ENCODE data around the gene MNT.

Gene MNT

GRCh38 chr17:2351269-2351668, 49.6 kb downstream of the MNT start:
- H3K4me1 ChIP-seq (ENCODE audit: control insufficient read depth, insufficient read depth, low read length) = peaks cover 21% of the 10 kb centered on the region
- H3K9me3 ChIP-seq (ENCODE audit: control insufficient read depth, insufficient read depth, low read length) = no peaks in the 10 kb centered on the region
- no peaks in the 10 kb centered on the region for H3K27me3 ChIP-seq (ENCODE audit: control insufficient read depth, insufficient read depth, low read length)
- H3K4me3 ChIP-seq (ENCODE audit: low read depth, low read length) = no peak overlapping the region
- no peak overlapping the region for H3K9ac ChIP-seq (ENCODE audit: low read depth, low read length)
- H3K27ac ChIP-seq (ENCODE audit: low read depth, low read length) = no peak overlapping the region
- H3K36me3 ChIP-seq (ENCODE audit: control insufficient read depth, insufficient read depth, low read length) = no peaks in the 10 kb centered on the region

- Histone ChIP-seq H3K36me3 (ENCODE audit: control insufficient read depth, insufficient read depth, low read length) (peaks cover 19% of the 10 kb centered on the region), H3K27me3 (ENCODE audit: control insufficient read depth, insufficient read depth, low read length) (no peaks in the 10 kb centered on the region), H3K4me3 (ENCODE audit: low read depth, low read length) (peak overlapping the region; percentile 28; the same call in 1 of the 2 replicates), H3K9ac (ENCODE audit: low read depth, low read length) (peak overlapping the region; percentile 38), H3K4me1 (ENCODE audit: control insufficient read depth, insufficient read depth, low read length) (peaks cover 21% of the 10 kb centered on the region), H3K9me3 (ENCODE audit: control insufficient read depth, insufficient read depth, low read length) (no peaks in the 10 kb centered on the region), H3K27ac (ENCODE audit: low read depth, low read length) (peak overlapping the region; percentile 88)
These were observed 52.8 kb downstream of the MNT start for GRCh38 chr17:2347805-2348685.

GRCh38 chr17:2346475-2346874, 54.4 kb downstream of the MNT start:
- no peaks in the 10 kb centered on the region for H3K9me3 ChIP-seq (ENCODE audit: control insufficient read depth, insufficient read depth, low read length)
- H3K36me3 ChIP-seq (ENCODE audit: control insufficient read depth, insufficient read depth, low read length) = peaks cover 28% of the 10 kb centered on the region
- no peaks in the 10 kb centered on the region for H3K27me3 ChIP-seq (ENCODE audit: control insufficient read depth, insufficient read depth, low read length)
- H3K4me3 ChIP-seq (ENCODE audit: low read depth, low read length) = no peak overlapping the region
- peak overlapping the region; percentile 33 for H3K27ac ChIP-seq (ENCODE audit: low read depth, low read length)
- H3K9ac ChIP-seq (ENCODE audit: low read depth, low read length) = no peak overlapping the region
- H3K4me1 ChIP-seq (ENCODE audit: control insufficient read depth, insufficient read depth, low read length) = peaks cover 13% of the 10 kb centered on the region

- Histone ChIP-seq H3K27me3 (ENCODE audit: control insufficient read depth, insufficient read depth, low read length) (no peaks in the 10 kb centered on the region), H3K9me3 (ENCODE audit: control insufficient read depth, insufficient read depth, low read length) (no peaks in the 10 kb centered on the region), H3K4me3 (ENCODE audit: low read depth, low read length) (no peak overlapping the region), H3K27ac (ENCODE audit: low read depth, low read length) (no peak overlapping the region), H3K4me1 (ENCODE audit: control insufficient read depth, insufficient read depth, low read length) (peaks cover 13% of the 10 kb centered on the region), H3K36me3 (ENCODE audit: control insufficient read depth, insufficient read depth, low read length) (peaks cover 32% of the 10 kb centered on the region), H3K9ac (ENCODE audit: low read depth, low read length) (no peak overlapping the region)
These were observed 56.3 kb downstream of the MNT start for GRCh38 chr17:2344528-2344927.

- Histone ChIP-seq H3K36me3 (ENCODE audit: control insufficient read depth, insufficient read depth, low read length) (peaks cover 32% of the 10 kb centered on the region), H3K4me3 (ENCODE audit: low read depth, low read length) (no peak overlapping the region), H3K9me3 (ENCODE audit: control insufficient read depth, insufficient read depth, low read length) (no peaks in the 10 kb centered on the region), H3K9ac (ENCODE audit: low read depth, low read length) (no peak overlapping the region), H3K4me1 (ENCODE audit: control insufficient read depth, insufficient read depth, low read length) (peaks cover 11% of the 10 kb centered on the region), H3K27me3 (ENCODE audit: control insufficient read depth, insufficient read depth, low read length) (no peaks in the 10 kb centered on the region), H3K27ac (ENCODE audit: low read depth, low read length) (no peak overlapping the region)
These were observed 57.4 kb downstream of the MNT start for GRCh38 chr17:2343421-2343820.

- Histone ChIP-seq H3K27me3 (ENCODE audit: control insufficient read depth, insufficient read depth, low read length) (no peaks in the 10 kb centered on the region), H3K4me1 (ENCODE audit: control insufficient read depth, insufficient read depth, low read length) (peaks cover 21% of the 10 kb centered on the region), H3K36me3 (ENCODE audit: control insufficient read depth, insufficient read depth, low read length) (peaks cover 38% of the 10 kb centered on the region), H3K27ac (ENCODE audit: low read depth, low read length) (peak overlapping the region; percentile 67), H3K9ac (ENCODE audit: low read depth, low read length) (peak overlapping the region; percentile 38; the same call in 1 of the 2 replicates), H3K9me3 (ENCODE audit: control insufficient read depth, insufficient read depth, low read length) (no peaks in the 10 kb centered on the region), H3K4me3 (ENCODE audit: low read depth, low read length) (peak overlapping the region; percentile 96)
These were observed 62.6 kb downstream of the MNT start for GRCh38 chr17:2338315-2338657.

GRCh38 chr17:2337544-2338314, 63.1 kb downstream of the MNT start:
- Histone ChIP-seq H3K9ac (ENCODE audit: low read depth, low read length) (peak overlapping the region; percentile 38; the same call in 1 of the 2 replicates), H3K4me3 (ENCODE audit: low read depth, low read length) (peak overlapping the region; percentile 96), H3K27me3 (ENCODE audit: control insufficient read depth, insufficient read depth, low read length) (no peaks in the 10 kb centered on the region), H3K27ac (ENCODE audit: low read depth, low read length) (peak overlapping the region; percentile 67), H3K9me3 (ENCODE audit: control insufficient read depth, insufficient read depth, low read length) (no peaks in the 10 kb centered on the region), H3K36me3 (ENCODE audit: control insufficient read depth, insufficient read depth, low read length) (peaks cover 40% of the 10 kb centered on the region), H3K4me1 (ENCODE audit: control insufficient read depth, insufficient read depth, low read length) (peaks cover 21% of the 10 kb centered on the region)

GRCh38 chr17:2336852-2337543, 63.9 kb downstream of the MNT start, which contains the start of gene SGSM2:
Gene SGSM2, plus strand, starts transcription at chr17:2337501. Its CDS starts 188 bp downstream, at chr17:2337689.
- H3K4me3 ChIP-seq (ENCODE audit: low read depth, low read length) = peak within 1 kb of the TSS; percentile 96
- no peaks in the 10 kb centered on the region for H3K9me3 ChIP-seq (ENCODE audit: control insufficient read depth, insufficient read depth, low read length)
- no peaks in the 10 kb centered on the region for H3K27me3 ChIP-seq (ENCODE audit: control insufficient read depth, insufficient read depth, low read length)
- H3K27ac ChIP-seq (ENCODE audit: low read depth, low read length) = peak within 1 kb of the TSS; percentile 93
- peaks cover 43% of the 10 kb centered on the region for H3K36me3 ChIP-seq (ENCODE audit: control insufficient read depth, insufficient read depth, low read length)
- H3K4me1 ChIP-seq (ENCODE audit: control insufficient read depth, insufficient read depth, low read length) = peaks cover 21% of the 10 kb centered on the region
- H3K9ac ChIP-seq (ENCODE audit: low read depth, low read length) = peak within 1 kb of the TSS; percentile 38; the same call in 1 of the 2 replicates

GRCh38 chr17:2336215-2336851, 64.5 kb downstream of the MNT start, which contains the start of gene TSR1:
Gene TSR1, minus strand, starts transcription at chr17:2336457. Its CDS starts 30 bp downstream, at chr17:2336427.
- Histone ChIP-seq H3K9me3 (ENCODE audit: control insufficient read depth, insufficient read depth, low read length) (no peaks in the 10 kb centered on the region), H3K4me3 (ENCODE audit: low read depth, low read length) (peak within 1 kb of the TSS; percentile 96), H3K36me3 (ENCODE audit: control insufficient read depth, insufficient read depth, low read length) (peaks cover 44% of the 10 kb centered on the region), H3K4me1 (ENCODE audit: control insufficient read depth, insufficient read depth, low read length) (peaks cover 21% of the 10 kb centered on the region), H3K27me3 (ENCODE audit: control insufficient read depth, insufficient read depth, low read length) (no peaks in the 10 kb centered on the region), H3K27ac (ENCODE audit: low read depth, low read length) (peak within 1 kb of the TSS; percentile 93), H3K9ac (ENCODE audit: low read depth, low read length) (peak within 1 kb of the TSS; percentile 95)

GRCh38 chr17:2335726-2336214, 65.1 kb downstream of the MNT start:
- H3K9me3 ChIP-seq (ENCODE audit: control insufficient read depth, insufficient read depth, low read length) = no peaks in the 10 kb centered on the region
- H3K4me1 ChIP-seq (ENCODE audit: control insufficient read depth, insufficient read depth, low read length) = peaks cover 21% of the 10 kb centered on the region
- H3K4me3 ChIP-seq (ENCODE audit: low read depth, low read length) = peak overlapping the region; percentile 96
- H3K27me3 ChIP-seq (ENCODE audit: control insufficient read depth, insufficient read depth, low read length) = no peaks in the 10 kb centered on the region
- peak overlapping the region; percentile 93 for H3K27ac ChIP-seq (ENCODE audit: low read depth, low read length)
- H3K9ac ChIP-seq (ENCODE audit: low read depth, low read length) = peak overlapping the region; percentile 95
- peaks cover 47% of the 10 kb centered on the region for H3K36me3 ChIP-seq (ENCODE audit: control insufficient read depth, insufficient read depth, low read length)
